ENCODE measurements around the gene NAP1L4. TPM values are rescaled to one million over a fixed set of nuclear protein-coding genes. Genes with fewer than 3 reads are reported as not detected.
A peak's percentile ranks its signal among the peaks of the same experiment; 100 is the strongest.

The NAP1L4 gene
- total and polyA plus RNA-seq, 12 donors = 98.5 to 233 (median 182) TPM

DNA sequence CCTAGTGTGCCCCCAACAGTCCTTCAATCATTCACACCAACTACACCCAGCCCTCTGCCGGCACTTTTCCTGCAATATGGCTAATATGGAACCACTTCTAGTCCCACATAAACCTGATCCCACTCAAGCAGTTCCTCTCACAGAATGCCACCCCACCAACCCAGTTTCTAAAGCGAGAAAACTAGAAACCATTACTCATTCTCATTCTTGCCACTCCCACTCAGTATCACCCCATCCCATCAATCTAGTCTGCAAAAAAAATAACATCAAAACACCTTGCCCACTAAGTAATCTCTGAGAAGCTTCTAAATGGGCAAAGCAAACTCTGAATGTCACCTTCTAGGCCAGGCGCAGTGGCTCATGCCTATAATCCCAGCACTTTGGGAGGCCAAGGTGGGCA lies 17.9 kb downstream of the NAP1L4 start:
- Histone ChIP-seq H3K27ac (no peak overlapping the region), H3K27me3 (no peaks in the 10 kb centered on the region), H3K9me3 (no peaks in the 10 kb centered on the region), H3K4me3 (no peak overlapping the region), H3K36me3 (peaks cover 0 to 100% (median 64%) of the 10 kb centered on the region in 9 donors), H3K4me1 (peaks cover 0 to 34% (median 11%) of the 10 kb centered on the region in 9 donors)
- 97 to 100% methylated on average over 3 of the region's 3 CpGs for WGBS, 2 donors
- intact Hi-C loops (cut with DNase I) = loop anchor here in 1 of 10 donors (10.0 kb wide), 2 partner anchors 51 to 121 kb away; no protein-coding TSS in a partner anchor
- TF ChIP-seq CTCF (IDR thresholded peaks at IDR 0.05) = no peak
- ATAC-seq (no peak), DNase-seq (no peak)

- 74 to 84% methylated on average over 6 of the region's 6 CpGs for WGBS, 2 donors
- no peaks in the 10 kb centered on the region for H3K27me3 ChIP-seq
- ATAC-seq (no peak), DNase-seq (no peak)
- no peaks in the 10 kb centered on the region for H3K9me3 ChIP-seq
- no peak overlapping the region for H3K27ac ChIP-seq
- no peak for TF ChIP-seq CTCF (IDR thresholded peaks at IDR 0.05)
- H3K36me3 ChIP-seq = peaks cover 0 to 100% (median 65%) of the 10 kb centered on the region in 9 donors
- intact Hi-C loops (cut with DNase I) = no loop called here
- H3K4me1 ChIP-seq = no peaks in the 10 kb centered on the region
- no peak overlapping the region for H3K4me3 ChIP-seq
Observed at GRCh38 chr11:2968341-2968900, 23.7 kb downstream of the NAP1L4 start.

DNA sequence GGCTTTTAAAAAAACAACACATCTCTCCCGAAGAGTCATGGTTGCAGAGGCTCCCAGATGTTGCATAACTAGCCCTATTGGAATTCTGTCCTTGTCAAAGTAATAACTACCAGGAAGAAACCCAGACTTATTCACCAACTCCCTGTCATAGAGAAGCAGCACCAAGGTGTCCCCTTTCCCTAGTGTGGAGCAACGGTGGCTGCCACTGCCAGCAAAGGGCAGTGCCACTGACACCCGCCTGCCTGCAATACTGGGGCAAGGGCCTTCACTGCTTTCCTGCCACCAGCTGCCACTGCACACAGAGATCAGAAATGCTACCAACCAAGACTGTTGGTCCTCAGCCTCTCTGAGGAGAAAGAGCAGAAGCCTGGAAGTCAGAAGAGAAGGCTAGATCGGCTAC lies 27.3 kb downstream of the NAP1L4 start:
- Histone ChIP-seq H3K27me3 (no peaks in the 10 kb centered on the region), H3K36me3 (peaks cover 0 to 100% (median 44%) of the 10 kb centered on the region in 9 donors), H3K4me1 (peaks cover 0 to 15% (median 6%) of the 10 kb centered on the region in 9 donors), H3K4me3 (no peak overlapping the region), H3K9me3 (no peaks in the 10 kb centered on the region), H3K27ac (no peak overlapping the region)
- peak in 1 of 8 donors; percentile 66 for ATAC-seq
- DNase-seq = no peak
- WGBS, 2 donors = 84 to 89% methylated on average over 4 of the region's 4 CpGs
- intact Hi-C loops (cut with DNase I) = no loop called here
- TF ChIP-seq CTCF (IDR thresholded peaks at IDR 0.05) = no peak

GRCh38 chr11:2963761-2964160 lies 28.4 kb downstream of the NAP1L4 start:
- DNase-seq (no peak), ATAC-seq (no peak)
- no peak for TF ChIP-seq CTCF (IDR thresholded peaks at IDR 0.05)
- no peak overlapping the region for H3K27ac ChIP-seq
- no peaks in the 10 kb centered on the region for H3K27me3 ChIP-seq
- H3K9me3 ChIP-seq = no peaks in the 10 kb centered on the region
- peaks cover 0 to 24% (median 9%) of the 10 kb centered on the region in 9 donors for H3K4me1 ChIP-seq
- 86 to 96% methylated on average over 6 of the region's 6 CpGs for WGBS, 2 donors
- H3K4me3 ChIP-seq = no peak overlapping the region
- intact Hi-C loops (cut with DNase I) = no loop called here
- peaks cover 0 to 100% (median 47%) of the 10 kb centered on the region in 9 donors for H3K36me3 ChIP-seq

Measured in heart right ventricle (tissue), 16 donors.